DOHH2 (cell line): ENCODE results near the gene AP1S3.

ENCODE experiments used
- EZH2phosphoT487 ChIP-seq: fragments of 200-600 bp; sonication (generic); IDR thresholded peaks from 2 replicates; pipeline ENCODE4 v1.6.1; 2017; ENCODE audit warnings: borderline replicate concordance, mild to moderate bottlenecking, antibody characterized with exemption, low read length, moderate library complexity, mixed read lengths
- TF ChIP-seq, protein P1 (sequence below): fragments of 200-600 bp; sonication (generic); IDR thresholded peaks from one replicate; pipeline ENCODE4 v1.5.1; 2014; ENCODE audit warnings: antibody characterized with exemption, mild to moderate bottlenecking, low read depth, low read length; ENCODE audit not compliant: poor library complexity, severe bottlenecking

DNA sequence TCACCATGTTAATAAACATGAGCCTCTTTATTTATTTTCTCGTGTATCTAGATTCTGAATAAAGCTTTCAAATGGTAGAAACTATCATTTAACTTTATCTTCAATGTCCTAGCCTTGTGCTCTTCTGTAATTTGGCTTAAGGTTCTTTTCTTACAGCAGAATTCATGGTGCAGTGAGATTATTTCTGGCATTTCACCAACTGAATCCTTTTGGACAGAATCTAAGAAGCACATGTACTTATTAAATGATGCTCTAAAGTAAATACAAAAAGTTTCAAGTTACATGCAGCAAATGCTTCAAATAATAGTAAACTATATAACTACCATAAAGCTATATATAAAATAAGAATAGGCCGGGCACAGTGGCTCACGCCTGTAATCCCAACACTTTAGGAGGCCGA is 65.9 kb downstream of the AP1S3 start:
- TF ChIP-seq, protein P1, sequence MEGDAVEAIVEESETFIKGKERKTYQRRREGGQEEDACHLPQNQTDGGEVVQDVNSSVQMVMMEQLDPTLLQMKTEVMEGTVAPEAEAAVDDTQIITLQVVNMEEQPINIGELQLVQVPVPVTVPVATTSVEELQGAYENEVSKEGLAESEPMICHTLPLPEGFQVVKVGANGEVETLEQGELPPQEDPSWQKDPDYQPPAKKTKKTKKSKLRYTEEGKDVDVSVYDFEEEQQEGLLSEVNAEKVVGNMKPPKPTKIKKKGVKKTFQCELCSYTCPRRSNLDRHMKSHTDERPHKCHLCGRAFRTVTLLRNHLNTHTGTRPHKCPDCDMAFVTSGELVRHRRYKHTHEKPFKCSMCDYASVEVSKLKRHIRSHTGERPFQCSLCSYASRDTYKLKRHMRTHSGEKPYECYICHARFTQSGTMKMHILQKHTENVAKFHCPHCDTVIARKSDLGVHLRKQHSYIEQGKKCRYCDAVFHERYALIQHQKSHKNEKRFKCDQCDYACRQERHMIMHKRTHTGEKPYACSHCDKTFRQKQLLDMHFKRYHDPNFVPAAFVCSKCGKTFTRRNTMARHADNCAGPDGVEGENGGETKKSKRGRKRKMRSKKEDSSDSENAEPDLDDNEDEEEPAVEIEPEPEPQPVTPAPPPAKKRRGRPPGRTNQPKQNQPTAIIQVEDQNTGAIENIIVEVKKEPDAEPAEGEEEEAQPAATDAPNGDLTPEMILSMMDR: no peak
- no peak for TF ChIP-seq EZH2phosphoT487
